ENCODE results near the gene PLPPR3.

The PLPPR3 gene

DNA sequence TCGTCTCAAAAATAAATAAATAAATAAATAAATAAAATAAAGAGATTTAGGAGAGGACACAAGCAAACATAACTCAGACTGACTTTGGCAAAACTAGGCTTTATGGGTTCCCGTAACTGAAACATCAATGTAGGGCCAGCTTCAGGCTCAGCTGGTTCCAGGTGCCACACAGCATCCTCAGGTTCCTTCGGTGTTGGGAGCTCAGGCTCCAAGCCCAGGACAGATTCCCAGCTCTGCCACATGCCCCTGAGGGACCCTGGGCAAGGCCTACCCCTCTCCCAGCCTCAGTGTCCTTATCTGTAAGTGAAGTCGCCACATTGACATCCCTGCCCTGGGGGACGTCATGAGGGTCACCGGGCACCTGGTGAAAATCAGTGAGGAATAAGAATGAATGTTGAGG is 52.1 kb downstream of the PLPPR3 start:
- DNase-seq: no peak

- no peak for DNase-seq
Measured at GRCh38 chr19:768424-768823, 53.3 kb downstream of the PLPPR3 start.

- no peak for DNase-seq
Measured at GRCh38 chr19:765179-765738, 56.5 kb downstream of the PLPPR3 start.

DNA sequence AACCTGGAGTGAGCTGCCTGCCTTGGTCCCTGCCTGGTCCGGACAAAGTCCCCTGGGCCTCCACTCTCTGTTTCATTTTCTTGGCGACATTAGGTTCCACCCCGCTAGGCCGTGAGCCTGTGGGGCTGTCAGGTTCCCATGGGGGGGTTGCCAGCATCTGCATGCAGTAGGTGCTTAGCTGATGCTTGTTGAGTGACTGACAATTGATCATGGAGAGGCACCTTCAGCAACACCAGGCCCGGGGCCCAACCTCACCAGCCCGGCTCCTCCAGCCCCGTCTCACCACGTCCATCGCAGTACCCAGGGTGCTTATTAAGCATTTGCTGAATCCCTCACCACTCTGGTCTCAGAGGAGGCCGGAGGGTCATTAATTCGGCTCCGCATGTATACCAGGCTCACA is 57.5 kb downstream of the PLPPR3 start:
- no peak for DNase-seq

DNA sequence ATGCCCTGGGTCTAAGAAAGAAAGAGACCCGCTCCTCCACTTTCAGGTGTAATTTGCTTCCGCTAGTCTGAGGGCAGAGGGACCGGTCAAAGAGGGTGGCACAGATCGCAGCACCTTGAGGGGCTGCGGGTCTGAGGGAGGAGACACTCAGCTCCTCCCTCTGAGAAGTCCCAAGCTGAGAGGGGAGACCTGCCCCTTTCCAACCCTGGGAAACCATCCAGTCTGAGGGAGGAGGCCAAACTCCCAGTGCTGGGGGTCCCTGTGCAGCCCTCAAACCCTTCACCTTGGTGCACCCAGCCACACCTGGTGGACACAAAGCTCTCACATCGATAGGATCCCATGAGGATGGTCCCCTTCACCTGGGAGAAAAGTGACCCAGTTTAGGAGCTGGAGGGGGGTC is 57.9 kb downstream of the PLPPR3 start:
- no peak for DNase-seq

- no peak for DNase-seq
Measured at GRCh38 chr19:763181-763580, 58.6 kb downstream of the PLPPR3 start.

Data from CD4-positive, alpha-beta T cell treated with Interleukin-15 for 1 hour (primary cell).